Adrenal gland (tissue), 12 donors: ENCODE data around the gene GTPBP1. TPM values are rescaled to one million over a fixed set of nuclear protein-coding genes. Genes with fewer than 3 reads are reported as not detected.

Experiments
- DNase-seq, 7 donors: peaks; one replicate each; pipeline ENCODE4 v3.0.0-alpha.2; 2019 to 2020
- H3K27ac ChIP-seq, 5 donors: fragments of 200-600 bp; sonication (generic) in 4 of 5; 1 replicate in 3 of 5; 2 replicates in 2 of 5; pipeline versions ENCODE4 v1.5.1 to v1.8.0; 2016 to 2020; ENCODE audit warnings: mild to moderate bottlenecking in 1 of 5
- H3K27me3 ChIP-seq: fragments of 200-600 bp; 2 replicates; pipeline ENCODE4 v1.8.0; 2021
- H3K36me3 ChIP-seq, 2 donors: fragments of 200-600 bp; replicated peaks in 1 of 2; 1 replicate in 1 of 2; 2 replicates in 1 of 2; pipeline versions ENCODE4 v1.5.1 to v1.8.0; 2018 to 2022
- H3K4me1 ChIP-seq, 2 donors: fragments of 200-600 bp; replicated peaks in 1 of 2; 1 replicate in 1 of 2; 2 replicates in 1 of 2; pipeline versions ENCODE4 v1.5.1 to v1.8.0; 2018 to 2021
- H3K4me3 ChIP-seq, 4 donors: fragments of 200-600 bp; sonication (generic) in 3 of 4; one replicate each; pipeline ENCODE4 v1.5.1; 2016 to 2018
- H3K9me3 ChIP-seq, 3 donors: fragments of 200-600 bp; sonication (generic) in 1 of 3; replicated peaks in 1 of 3; 1 replicate in 2 of 3; 2 replicates in 1 of 3; pipeline versions ENCODE4 v1.5.1 to v1.8.0; 2016 to 2021
- CTCF ChIP-seq, 6 experiments: fragments of 450-650 bp in 4 of 6; fragments of 200-600 bp in 2 of 6; sonication (generic) in 1 of 6; IDR thresholded peaks; 1 replicate in 5 of 6; 2 replicates in 1 of 6; pipeline versions ENCODE4 v1.5.1 to v1.8.0; 2016 to 2021; ENCODE audit warnings: antibody characterized with exemption in 6 of 6, mild to moderate bottlenecking in 2 of 6, moderate library complexity in 1 of 6
- POLR2A ChIP-seq, 2 donors: fragments of 450-650 bp; IDR thresholded peaks; one replicate each; pipeline ENCODE4 v1.6.1; 2017; ENCODE audit warnings: antibody characterized with exemption in 2 of 2, mild to moderate bottlenecking in 2 of 2, moderate library complexity in 1 of 2
- WGBS, 4 donors: extraction: QIAGEN DNeasy Blood & Tissue Kit in 2 of 4; methylation state at CpG; one replicate each; pipeline versions ENCODE4 v1.1.5 to v1.1.7; 2013 to 2017; 5-methylcytosine and 5-hydroxymethylcytosine counted together
- intact Hi-C, 2 donors: fragments of 100-400 bp; cut with DNase I; formaldehyde crosslinking; loops; one replicate each; pipeline versions ENCODE4 v1.14.1 to v1.15.0; 2022 to 2023
- polyA plus RNA-seq, 3 donors: library from polyadenylated mRNA; stranded (reverse); fragments of 200-250 nt in 2 of 3; fragments of 350-450 nt in 1 of 3; fragmentation: Illumina TruSeq in 1 of 3; extraction: RNeasy Lipid Tissue Mini Kit (QIAGEN cat#74804) in 1 of 3; gene quantifications; one replicate each; pipeline ENCODE4 v1.2.3, GENCODE V29; 2013 to 2014
- total RNA-seq, 9 donors: library from RNA; depleted of rRNA in 4 of 9; stranded (reverse); fragments of >200 nt in 4 of 9; fragments of 120-200 nt in 1 of 9; fragmentation: NEBNext Ultra II Directional in 1 of 9; extraction: Animal tissue kit (Norgen Biotek cat#: 25700) in 1 of 9; gene quantifications; one replicate each; pipeline versions ENCODE4 v1.1.0 to v1.2.4, GENCODE V29; 2013 to 2023
- donor health status: healthy with polysubstance abuse.
- donor health status: Bipolar disorder and iron deficiency.
- donor health status: DM: yes; HTN: yes; CAD: no.
- donor health status: DM: no; HTN: no; CAD: no.
- donor health status: DM: no; HTN: no; CAD: no.
- donor health status: DM: yes; HTN: yes; CAD: no.

GTPBP1 gene
- total and polyA plus RNA-seq, 12 donors: 14.0 to 56.9 (median 37.0) TPM

GRCh38 chr22:38737302-38738060 lies 31.7 kb downstream of the GTPBP1 start:
- no peak overlapping the region for H3K27ac ChIP-seq
- no peaks in the 10 kb centered on the region for H3K9me3 ChIP-seq
- TF ChIP-seq CTCF (IDR thresholded peaks at IDR 0.05) (no peak), POLR2A (IDR thresholded peaks at IDR 0.05) (no peak)
- H3K36me3 ChIP-seq: peaks cover 0 to 75% of the 10 kb centered on the region in 2 donors
- intact Hi-C loops: no loop called here
- WGBS, 4 donors: 80 to 89% (median 85%) methylated on average over 10 to 21 of the region's 21 CpGs
- no peak for DNase-seq
- peaks cover 18 to 19% of the 10 kb centered on the region in 2 donors for H3K4me1 ChIP-seq
- no peak overlapping the region for H3K4me3 ChIP-seq
- H3K27me3 ChIP-seq: no peaks in the 10 kb centered on the region

- peaks cover 10 to 11% of the 10 kb centered on the region in 2 donors for H3K4me1 ChIP-seq
- no peak for TF ChIP-seq CTCF (IDR thresholded peaks at IDR 0.05)
- TF ChIP-seq POLR2A (IDR thresholded peaks at IDR 0.05): no peak
- no peak overlapping the region for H3K4me3 ChIP-seq
- 92 to 97% (median 93%) methylated on average over 16 to 18 of the region's 18 CpGs for WGBS, 4 donors
- no peak for DNase-seq
- intact Hi-C loops: no loop called here
- no peak overlapping the region for H3K27ac ChIP-seq
- H3K27me3 ChIP-seq: no peaks in the 10 kb centered on the region
- H3K36me3 ChIP-seq: peaks cover 0 to 85% of the 10 kb centered on the region in 2 donors
- H3K9me3 ChIP-seq: no peaks in the 10 kb centered on the region
These were observed 32.8 kb downstream of the GTPBP1 start for GRCh38 chr22:38738475-38739070.

- Histone ChIP-seq H3K4me1 (peaks cover 1 to 2% of the 10 kb centered on the region in 2 donors), H3K4me3 (no peak overlapping the region), H3K9me3 (no peaks in the 10 kb centered on the region), H3K36me3 (peaks cover 0 to 94% of the 10 kb centered on the region in 2 donors), H3K27ac (no peak overlapping the region), H3K27me3 (no peaks in the 10 kb centered on the region)
- TF ChIP-seq POLR2A (IDR thresholded peaks at IDR 0.05) (no peak), CTCF (IDR thresholded peaks at IDR 0.05) (no peak)
- no peak for DNase-seq
- WGBS, 4 donors: 89 to 92% (median 90%) methylated on average over 14 to 20 of the region's 20 CpGs
- intact Hi-C loops: no loop called here
These were observed 33.7 kb downstream of the GTPBP1 start for GRCh38 chr22:38739300-38740055.

GRCh38 chr22:38740116-38740723 lies 34.5 kb downstream of the GTPBP1 start:
- TF ChIP-seq CTCF (IDR thresholded peaks at IDR 0.05): no peak
- no peak for TF ChIP-seq POLR2A (IDR thresholded peaks at IDR 0.05)
- Histone ChIP-seq H3K36me3 (peaks cover 0 to 100% of the 10 kb centered on the region in 2 donors), H3K27me3 (no peaks in the 10 kb centered on the region), H3K4me1 (no peaks in the 10 kb centered on the region), H3K4me3 (no peak overlapping the region), H3K9me3 (no peaks in the 10 kb centered on the region), H3K27ac (no peak overlapping the region)
- no peak for DNase-seq
- WGBS, 4 donors: 92 to 100% (median 95%) methylated on average over 5 to 15 of the region's 15 CpGs
- intact Hi-C loops: no loop called here
